H1 (cell line): ENCODE measurements around the gene TSPOAP1.

ENCODE experiments used
- ASH2L ChIP-seq: fragments of 200-600, 300-600 bp; sonication (generic); IDR thresholded peaks from one replicate; pipeline ENCODE4 v1.7.1; 2017; ENCODE audit warnings: low read length
- CBX8 ChIP-seq: fragments of 300-800, 300-1000 bp; sonication (generic); IDR thresholded peaks from 2 replicates; pipeline ENCODE4 v1.7.1; 2016; ENCODE audit warnings: low read depth, low read length, borderline replicate concordance
- EGR1 ChIP-seq: IDR thresholded peaks from 2 replicates; pipeline ENCODE4 v1.6.1; 2011; ENCODE audit warnings: low read depth, low read length, borderline replicate concordance
- HDAC6 ChIP-seq: IDR thresholded peaks from one replicate; pipeline ENCODE4 v1.7.1; 2012; ENCODE audit warnings: low read depth, mild to moderate bottlenecking, inconsistent platforms, low read length, moderate library complexity
- SP1 ChIP-seq: IDR thresholded peaks from 2 replicates; pipeline ENCODE4 v1.6.1; 2011; ENCODE audit warnings: low read depth, low read length
- YY1 ChIP-seq: IDR thresholded peaks from 2 replicates; pipeline ENCODE4 v1.6.1; 2011; ENCODE audit warnings: low read depth, mild to moderate bottlenecking, low read length
- TF ChIP-seq, protein P1 (sequence below), 3 experiments: IDR thresholded peaks; 1 replicate in 2 of 3; 2 replicates in 1 of 3; pipeline versions ENCODE4 v1.5.1 to v1.6.1; 2011; ENCODE audit warnings: low read length in 3 of 3, mild to moderate bottlenecking in 3 of 3, inconsistent platforms in 2 of 3, low read depth in 1 of 3, moderate library complexity in 1 of 3; ENCODE audit not compliant: insufficient read depth in 1 of 3; ENCODE audit errors: control extremely low read depth in 1 of 3
- TF ChIP-seq, protein P2 (sequence below): IDR thresholded peaks from 2 replicates; pipeline ENCODE4 v1.6.1; 2011; ENCODE audit warnings: low read length, improper control_type of control experiment

DNA sequence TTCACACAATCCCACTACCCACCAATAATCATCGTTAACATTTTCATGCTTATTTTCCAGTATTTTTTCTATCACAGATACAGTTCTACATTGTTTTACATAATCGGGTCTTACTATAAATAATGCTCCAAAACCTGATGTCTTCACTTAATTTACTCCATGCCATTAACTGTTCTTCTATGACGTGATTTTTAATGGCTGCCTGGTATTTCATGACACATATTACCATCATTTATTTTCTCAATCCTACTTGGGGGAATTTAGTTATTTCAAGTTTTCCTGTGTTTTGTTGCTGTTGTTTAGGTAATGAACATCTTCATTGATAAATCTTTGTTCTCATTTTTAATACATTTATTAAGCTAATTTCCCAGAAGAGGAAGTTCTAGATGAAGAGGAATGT lies 75.5 kb downstream of the TSPOAP1 start:
- TF ChIP-seq SP1, result no peak
- TF ChIP-seq ASH2L, result no peak
- no peak for TF ChIP-seq CBX8
- no peak for TF ChIP-seq YY1
- TF ChIP-seq, protein P1, sequence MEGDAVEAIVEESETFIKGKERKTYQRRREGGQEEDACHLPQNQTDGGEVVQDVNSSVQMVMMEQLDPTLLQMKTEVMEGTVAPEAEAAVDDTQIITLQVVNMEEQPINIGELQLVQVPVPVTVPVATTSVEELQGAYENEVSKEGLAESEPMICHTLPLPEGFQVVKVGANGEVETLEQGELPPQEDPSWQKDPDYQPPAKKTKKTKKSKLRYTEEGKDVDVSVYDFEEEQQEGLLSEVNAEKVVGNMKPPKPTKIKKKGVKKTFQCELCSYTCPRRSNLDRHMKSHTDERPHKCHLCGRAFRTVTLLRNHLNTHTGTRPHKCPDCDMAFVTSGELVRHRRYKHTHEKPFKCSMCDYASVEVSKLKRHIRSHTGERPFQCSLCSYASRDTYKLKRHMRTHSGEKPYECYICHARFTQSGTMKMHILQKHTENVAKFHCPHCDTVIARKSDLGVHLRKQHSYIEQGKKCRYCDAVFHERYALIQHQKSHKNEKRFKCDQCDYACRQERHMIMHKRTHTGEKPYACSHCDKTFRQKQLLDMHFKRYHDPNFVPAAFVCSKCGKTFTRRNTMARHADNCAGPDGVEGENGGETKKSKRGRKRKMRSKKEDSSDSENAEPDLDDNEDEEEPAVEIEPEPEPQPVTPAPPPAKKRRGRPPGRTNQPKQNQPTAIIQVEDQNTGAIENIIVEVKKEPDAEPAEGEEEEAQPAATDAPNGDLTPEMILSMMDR (IDR thresholded peaks at IDR 0.05; ENCODE audit: control extremely low read depth in 1 of 3, insufficient read depth in 1 of 3, low read depth in 1 of 3, low read length in 3 of 3), result no peak
- no peak for TF ChIP-seq HDAC6
- TF ChIP-seq, protein P2, sequence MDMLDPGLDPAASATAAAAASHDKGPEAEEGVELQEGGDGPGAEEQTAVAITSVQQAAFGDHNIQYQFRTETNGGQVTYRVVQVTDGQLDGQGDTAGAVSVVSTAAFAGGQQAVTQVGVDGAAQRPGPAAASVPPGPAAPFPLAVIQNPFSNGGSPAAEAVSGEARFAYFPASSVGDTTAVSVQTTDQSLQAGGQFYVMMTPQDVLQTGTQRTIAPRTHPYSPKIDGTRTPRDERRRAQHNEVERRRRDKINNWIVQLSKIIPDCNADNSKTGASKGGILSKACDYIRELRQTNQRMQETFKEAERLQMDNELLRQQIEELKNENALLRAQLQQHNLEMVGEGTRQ, result no peak
- no peak for TF ChIP-seq EGR1
